OCI-LY3 (cell line): ENCODE results near the gene C1QTNF4.

Source experiments
- H2AFZ ChIP-seq: fragments of 200-600, 300-600 bp; shearing (Covaris generic); 2 replicates; pipeline ENCODE4 v1.6.0; 2014; ENCODE audit warnings: antibody characterized with exemption, low read depth, low read length
- H3K27ac ChIP-seq: fragments of 200-600, 300-600 bp; sonication (generic); 2 replicates; pipeline ENCODE4 v1.5.1; 2014; ENCODE audit warnings: mild to moderate bottlenecking, low read length, moderate library complexity, mixed read lengths
- H3K27me3 ChIP-seq: fragments of 200-600, 300-600 bp; sonication (generic); 2 replicates; pipeline ENCODE4 v1.6.1; 2014; ENCODE audit warnings: low read depth, low read length, mixed read lengths
- H3K36me3 ChIP-seq: fragments of 200-600, 300-600 bp; sonication (generic); replicated peaks from 2 replicates; pipeline ENCODE3; 2014; ENCODE audit warnings: low read depth, low read length, mixed read lengths
- H3K4me1 ChIP-seq: fragments of 300-600, 200-600 bp; sonication (generic); 2 replicates; pipeline ENCODE4 v1.6.1; 2014; ENCODE audit warnings: low read length, mixed read lengths
- H3K4me2 ChIP-seq: fragments of 200-600, 300-600 bp; sonication (generic); 2 replicates; pipeline ENCODE4 v1.6.1; 2014; ENCODE audit warnings: low read length, mixed read lengths
- H3K4me3 ChIP-seq: fragments of 300-600, 200-600 bp; sonication (generic); 2 replicates; pipeline ENCODE4 v1.5.1; 2014; ENCODE audit warnings: antibody characterized with exemption, mild to moderate bottlenecking, low read length, moderate library complexity
- H3K79me2 ChIP-seq: fragments of 300-600, 200-600 bp; shearing (Covaris generic); 2 replicates; pipeline ENCODE4 v1.6.1; 2014; ENCODE audit warnings: mild to moderate bottlenecking, low read length, mixed read lengths
- H3K9ac ChIP-seq: fragments of 300-600, 200-600 bp; shearing (Covaris generic); 2 replicates; pipeline ENCODE4 v1.6.0; 2014; ENCODE audit warnings: mild to moderate bottlenecking, low read length, moderate library complexity
- H3K9me3 ChIP-seq: fragments of 200-600, 300-600 bp; shearing (Covaris generic); 2 replicates; pipeline ENCODE4 v1.6.1; 2014; ENCODE audit warnings: low read length, mixed read lengths; ENCODE audit not compliant: insufficient read depth
- H4K20me1 ChIP-seq: fragments of 200-600, 300-600 bp; sonication (generic); 2 replicates; pipeline ENCODE4 v1.6.1; 2016; ENCODE audit warnings: low read length, mixed read lengths; ENCODE audit not compliant: insufficient read depth
- CTCF ChIP-seq: fragments of 200-600, 300-600 bp; sonication (generic); IDR thresholded peaks from 2 replicates; pipeline ENCODE4 v1.5.1; 2014; ENCODE audit warnings: antibody characterized with exemption, low read length, low read depth
- EZH2phosphoT487 ChIP-seq: fragments of 200-600 bp; shearing (Covaris generic); IDR thresholded peaks from 2 replicates; pipeline ENCODE4 v1.6.1; 2018; ENCODE audit warnings: antibody characterized with exemption, mixed run types, low read depth

The C1QTNF4 gene

DNA sequence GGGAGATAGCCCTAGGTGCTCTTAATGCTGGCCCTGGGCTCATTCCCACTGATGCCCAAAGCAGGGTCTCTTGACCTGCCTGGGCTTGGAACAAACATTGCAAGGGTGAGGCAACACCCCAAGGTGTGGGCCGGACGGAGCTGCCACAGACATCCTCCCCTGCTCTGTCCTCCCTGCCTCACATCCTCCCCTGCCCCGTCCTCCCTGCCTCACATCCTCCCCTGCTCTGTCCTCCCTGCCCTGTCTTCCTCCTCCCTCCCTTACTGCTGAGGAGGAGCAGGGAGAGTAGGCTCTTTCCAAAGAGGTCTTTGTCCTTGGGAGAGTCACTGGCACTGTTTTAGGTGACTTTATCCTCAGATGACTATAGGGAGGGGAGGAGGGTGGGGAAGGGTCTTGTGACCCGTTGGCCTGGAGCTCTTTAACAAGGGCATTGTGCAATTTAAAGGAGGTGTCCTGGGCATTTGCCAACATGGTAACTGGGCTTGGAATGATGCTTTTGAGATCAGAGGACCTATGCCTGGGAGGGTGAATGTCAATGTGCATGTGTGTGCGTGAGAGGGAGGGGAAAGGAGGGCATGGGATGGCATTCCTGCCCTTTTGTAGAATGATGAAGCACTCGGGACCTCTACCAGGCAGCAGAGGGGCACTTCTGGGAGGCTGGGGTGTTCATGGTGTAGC is 7.0 kb downstream of the C1QTNF4 start:
- no peaks in the 10 kb centered on the region for H3K27me3 ChIP-seq
- H3K4me3 ChIP-seq, result no peak overlapping the region
- H3K9me3 ChIP-seq, result no peaks in the 10 kb centered on the region
- no peaks in the 10 kb centered on the region for H4K20me1 ChIP-seq
- no peaks in the 10 kb centered on the region for H3K79me2 ChIP-seq
- no peak for TF ChIP-seq EZH2phosphoT487
- TF ChIP-seq CTCF, result no peak
- peaks cover 20% of the 10 kb centered on the region for H3K36me3 ChIP-seq
- H3K27ac ChIP-seq, result no peak overlapping the region
- H3K4me2 ChIP-seq, result no peak overlapping the region
- H2AFZ ChIP-seq, result no peak overlapping the region
- H3K4me1 ChIP-seq, result no peaks in the 10 kb centered on the region
- no peak overlapping the region for H3K9ac ChIP-seq

DNA sequence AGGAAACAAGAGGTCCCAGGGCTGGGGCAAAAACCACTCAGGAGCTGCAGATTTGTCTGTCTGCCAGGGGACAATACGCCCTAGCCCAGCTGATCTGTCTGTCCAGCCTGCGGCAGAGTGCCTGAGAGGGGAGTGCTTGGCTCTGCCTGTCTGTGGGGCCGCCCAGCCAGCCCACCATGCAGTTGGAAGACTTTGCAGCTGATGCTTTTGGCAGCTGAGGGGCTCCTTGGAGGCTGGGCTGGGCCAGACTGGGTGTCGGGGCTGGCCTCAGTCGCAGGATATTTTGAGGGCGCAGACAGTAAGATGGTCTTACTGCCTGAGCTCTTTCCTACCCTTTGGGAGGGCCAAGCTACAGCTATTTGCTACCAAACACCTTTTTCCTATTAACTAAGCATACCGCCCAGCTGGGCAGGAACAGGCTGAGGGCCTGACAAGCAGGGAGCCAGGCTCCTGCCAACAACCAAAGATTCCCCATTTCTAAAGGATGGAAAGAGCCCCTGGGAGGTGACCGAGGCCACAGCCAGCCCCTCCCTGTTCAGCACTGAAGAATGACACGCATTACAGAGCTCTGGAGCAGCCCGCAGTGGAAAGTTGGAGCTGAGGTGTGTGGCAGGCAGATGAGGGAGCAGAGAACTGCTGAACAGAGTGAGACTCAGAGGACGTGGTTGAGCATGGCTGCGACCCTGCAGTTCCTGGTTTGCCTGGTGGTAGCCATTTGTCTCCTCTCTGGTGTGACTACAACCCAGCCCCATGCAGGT is 7.9 kb downstream of the C1QTNF4 start, which contains the start of gene FAM180B:
Gene FAM180B (plus strand): TSS at position 581 of the 758 bp plus-strand sequence. CDS start 91 bp downstream, at position 672.
- Histone ChIP-seq H3K9me3 (no peaks in the 10 kb centered on the region), H3K27me3 (no peaks in the 10 kb centered on the region), H3K9ac (no peak within 1 kb of the TSS), H3K36me3 (peaks cover 29% of the 10 kb centered on the region), H3K79me2 (no peaks in the 10 kb centered on the region), H3K4me1 (no peaks in the 10 kb centered on the region), H2AFZ (no peak within 1 kb of the TSS), H3K4me3 (no peak within 1 kb of the TSS), H3K27ac (no peak within 1 kb of the TSS), H4K20me1 (no peaks in the 10 kb centered on the region), H3K4me2 (no peak within 1 kb of the TSS)
- TF ChIP-seq EZH2phosphoT487 (no peak), CTCF (no peak)

GRCh38 chr11:47583844-47584243 is 10.4 kb downstream of the C1QTNF4 start:
- H3K4me3 ChIP-seq, result no peak overlapping the region
- no peak overlapping the region for H3K9ac ChIP-seq
- peaks cover 9% of the 10 kb centered on the region for H3K4me1 ChIP-seq
- no peaks in the 10 kb centered on the region for H3K9me3 ChIP-seq
- no peak overlapping the region for H3K4me2 ChIP-seq
- no peaks in the 10 kb centered on the region for H4K20me1 ChIP-seq
- peaks cover 37% of the 10 kb centered on the region for H3K36me3 ChIP-seq
- peaks cover 21% of the 10 kb centered on the region for H3K79me2 ChIP-seq
- no peaks in the 10 kb centered on the region for H3K27me3 ChIP-seq
- H2AFZ ChIP-seq, result no peak overlapping the region
- TF ChIP-seq EZH2phosphoT487 (no peak), CTCF (no peak)
- H3K27ac ChIP-seq, result no peak overlapping the region
